Adrenal gland (tissue), 5 donors: ENCODE data around the gene CCNI.
"Not testable (repeated sequence)": the region's sequence is repeated elsewhere in the genome, so short reads cannot be mapped to it uniquely, and the experiment has no call there.

Experiments used
- POLR2A ChIP-seq, 2 donors: fragments of 450-650 bp; IDR thresholded peaks; one replicate each; pipeline ENCODE4 v1.6.1; 2017; ENCODE audit warnings: antibody characterized with exemption in 2 of 2, mild to moderate bottlenecking in 2 of 2, moderate library complexity in 1 of 2
- TF ChIP-seq, protein P1 (sequence below), 6 experiments: fragments of 450-650 bp in 4 of 6; fragments of 200-600 bp in 2 of 6; sonication (generic) in 1 of 6; IDR thresholded peaks; 1 replicate in 5 of 6; 2 replicates in 1 of 6; pipeline versions ENCODE4 v1.5.1 to v1.8.0; 2016 to 2021; ENCODE audit warnings: antibody characterized with exemption in 6 of 6, mild to moderate bottlenecking in 2 of 6, moderate library complexity in 1 of 6
- donor health status: DM: no; HTN: no; CAD: no.

- TF ChIP-seq, protein P1, sequence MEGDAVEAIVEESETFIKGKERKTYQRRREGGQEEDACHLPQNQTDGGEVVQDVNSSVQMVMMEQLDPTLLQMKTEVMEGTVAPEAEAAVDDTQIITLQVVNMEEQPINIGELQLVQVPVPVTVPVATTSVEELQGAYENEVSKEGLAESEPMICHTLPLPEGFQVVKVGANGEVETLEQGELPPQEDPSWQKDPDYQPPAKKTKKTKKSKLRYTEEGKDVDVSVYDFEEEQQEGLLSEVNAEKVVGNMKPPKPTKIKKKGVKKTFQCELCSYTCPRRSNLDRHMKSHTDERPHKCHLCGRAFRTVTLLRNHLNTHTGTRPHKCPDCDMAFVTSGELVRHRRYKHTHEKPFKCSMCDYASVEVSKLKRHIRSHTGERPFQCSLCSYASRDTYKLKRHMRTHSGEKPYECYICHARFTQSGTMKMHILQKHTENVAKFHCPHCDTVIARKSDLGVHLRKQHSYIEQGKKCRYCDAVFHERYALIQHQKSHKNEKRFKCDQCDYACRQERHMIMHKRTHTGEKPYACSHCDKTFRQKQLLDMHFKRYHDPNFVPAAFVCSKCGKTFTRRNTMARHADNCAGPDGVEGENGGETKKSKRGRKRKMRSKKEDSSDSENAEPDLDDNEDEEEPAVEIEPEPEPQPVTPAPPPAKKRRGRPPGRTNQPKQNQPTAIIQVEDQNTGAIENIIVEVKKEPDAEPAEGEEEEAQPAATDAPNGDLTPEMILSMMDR (IDR thresholded peaks at IDR 0.05) = not testable (repeated sequence)
- TF ChIP-seq POLR2A (IDR thresholded peaks at IDR 0.05) = not testable (repeated sequence)
These were observed 46.0 kb downstream of the CCNI start for GRCh38 chr4:77029757-77030156.
